ENCODE results near the gene TSPAN9. TPM values are rescaled to one million over a fixed set of nuclear protein-coding genes. Genes with fewer than 3 reads are reported as not detected.

Gene TSPAN9
- polyA plus RNA-seq, 3 donors = 0.15 to 0.34 (median 0.25) TPM

- H3K79me2 ChIP-seq (ENCODE audit: insufficient read depth, low read length) = no peaks in the 10 kb centered on the region
- no peaks in the 10 kb centered on the region for H3K36me3 Mint-ChIP-seq
- intact Hi-C loops (cut with micrococcal nuclease) = loop anchor here in 1 of 2 donors (10.0 kb wide), 1 partner anchor 191 kb away; the partner anchor contains the start of gene TEX52
- H3K4me1 ChIP-seq (ENCODE audit: control insufficient read depth in 1 of 2, insufficient read depth in 2 of 2, low read length in 2 of 2) = no peaks in the 10 kb centered on the region
- H3K4me1 Mint-ChIP-seq = peaks cover 12% of the 10 kb centered on the region
- H2AFZ ChIP-seq (ENCODE audit: insufficient read depth, low read depth, low read length, poor library complexity, severe bottlenecking) = no peak overlapping the region
- H3K4me3 ChIP-seq (replicated peaks in 1 of 3; ENCODE audit: low read depth in 2 of 3, low read length in 3 of 3) = no peak overlapping the region
- no peaks in the 10 kb centered on the region for H3K9me3 ChIP-seq (replicated peaks in 1 of 2; ENCODE audit: control insufficient read depth in 1 of 2, insufficient read depth in 1 of 2, low read length in 2 of 2)
- H3K27me3 Mint-ChIP-seq (ENCODE audit: low read depth in 3 of 3) = peaks cover 13 to 21% (median 20%) of the 10 kb centered on the region in 3 donors
- 86% methylated on average over 2 of the region's 7 CpGs for WGBS (ENCODE audit: insufficient coverage)
- no peak overlapping the region for H3K27ac Mint-ChIP-seq
- no peak overlapping the region for H3K9ac ChIP-seq (ENCODE audit: insufficient read depth, low read length, poor library complexity, severe bottlenecking)
- TF ChIP-seq CTCF (IDR thresholded peaks at IDR 0.05) = no peak
- no peaks in the 10 kb centered on the region for H3K36me3 ChIP-seq (replicated peaks in 1 of 2; ENCODE audit: control insufficient read depth in 1 of 2, insufficient read depth in 2 of 2, low read length in 2 of 2)
- peaks cover 0 to 5% (median 0%) of the 10 kb centered on the region in 7 donors for H3K9me3 Mint-ChIP-seq
- H3K27me3 ChIP-seq (ENCODE audit: control insufficient read depth in 2 of 2, insufficient read depth in 2 of 2, low read length in 2 of 2) = no peaks in the 10 kb centered on the region
- H4K20me1 ChIP-seq (ENCODE audit: insufficient read depth, low read length) = no peaks in the 10 kb centered on the region
- no peak overlapping the region for H3K27ac ChIP-seq (ENCODE audit: low read depth in 1 of 2, low read length in 2 of 2)
- H3K4me2 ChIP-seq (replicated peaks; ENCODE audit: extremely low read depth, low read length, poor library complexity, severe bottlenecking) = no peak overlapping the region
- no peak overlapping the region for H3K4me3 Mint-ChIP-seq
- DNase-seq = no peak
Observed at GRCh38 chr12:3045989-3046388, 31.2 kb upstream of the TSPAN9 start.

- Mint-ChIP-seq H3K27ac (no peak overlapping the region), H3K27me3 (ENCODE audit: low read depth in 3 of 3) (peaks cover 17 to 25% (median 23%) of the 10 kb centered on the region in 3 donors)
Observed at GRCh38 chr12:3046441-3047200, 30.6 kb upstream of the TSPAN9 start.

More at GRCh38 chr12:3046441-3047200, 30.6 kb upstream of the TSPAN9 start:
- H3K27me3 ChIP-seq (ENCODE audit: control insufficient read depth in 2 of 2, insufficient read depth in 2 of 2, low read length in 2 of 2) = no peaks in the 10 kb centered on the region
- no peaks in the 10 kb centered on the region for H4K20me1 ChIP-seq (ENCODE audit: insufficient read depth, low read length)
- Mint-ChIP-seq H3K36me3 (no peaks in the 10 kb centered on the region), H3K9me3 (peaks cover 0 to 5% (median 0%) of the 10 kb centered on the region in 7 donors), H3K4me3 (no peak overlapping the region), H3K4me1 (peaks cover 12% of the 10 kb centered on the region)
- no peak overlapping the region for H3K4me2 ChIP-seq (replicated peaks; ENCODE audit: extremely low read depth, low read length, poor library complexity, severe bottlenecking)
- no peak for DNase-seq
- H3K4me3 ChIP-seq (replicated peaks in 1 of 3; ENCODE audit: low read depth in 2 of 3, low read length in 3 of 3) = no peak overlapping the region
- H3K36me3 ChIP-seq (replicated peaks in 1 of 2; ENCODE audit: control insufficient read depth in 1 of 2, insufficient read depth in 2 of 2, low read length in 2 of 2) = no peaks in the 10 kb centered on the region
- H2AFZ ChIP-seq (ENCODE audit: insufficient read depth, low read depth, low read length, poor library complexity, severe bottlenecking) = no peak overlapping the region
- WGBS (ENCODE audit: insufficient coverage) = 89% methylated on average over 15 of the region's 17 CpGs
- no peak overlapping the region for H3K9ac ChIP-seq (ENCODE audit: insufficient read depth, low read length, poor library complexity, severe bottlenecking)
- TF ChIP-seq CTCF (IDR thresholded peaks at IDR 0.05) = no peak
- intact Hi-C loops (cut with micrococcal nuclease) = loop anchor here in 1 of 2 donors (10.0 kb wide), 1 partner anchor 192 kb away; the partner anchor contains the start of gene TEX52
- no peaks in the 10 kb centered on the region for H3K4me1 ChIP-seq (ENCODE audit: control insufficient read depth in 1 of 2, insufficient read depth in 2 of 2, low read length in 2 of 2)
- H3K27ac ChIP-seq (ENCODE audit: low read depth in 1 of 2, low read length in 2 of 2) = no peak overlapping the region
- H3K79me2 ChIP-seq (ENCODE audit: insufficient read depth, low read length) = no peaks in the 10 kb centered on the region
- no peaks in the 10 kb centered on the region for H3K9me3 ChIP-seq (replicated peaks in 1 of 2; ENCODE audit: control insufficient read depth in 1 of 2, insufficient read depth in 1 of 2, low read length in 2 of 2)
